ENCODE results near the gene USP25. TPM values are rescaled to one million over a fixed set of nuclear protein-coding genes. Genes with fewer than 3 reads are reported as not detected.

USP25 gene, protein sequence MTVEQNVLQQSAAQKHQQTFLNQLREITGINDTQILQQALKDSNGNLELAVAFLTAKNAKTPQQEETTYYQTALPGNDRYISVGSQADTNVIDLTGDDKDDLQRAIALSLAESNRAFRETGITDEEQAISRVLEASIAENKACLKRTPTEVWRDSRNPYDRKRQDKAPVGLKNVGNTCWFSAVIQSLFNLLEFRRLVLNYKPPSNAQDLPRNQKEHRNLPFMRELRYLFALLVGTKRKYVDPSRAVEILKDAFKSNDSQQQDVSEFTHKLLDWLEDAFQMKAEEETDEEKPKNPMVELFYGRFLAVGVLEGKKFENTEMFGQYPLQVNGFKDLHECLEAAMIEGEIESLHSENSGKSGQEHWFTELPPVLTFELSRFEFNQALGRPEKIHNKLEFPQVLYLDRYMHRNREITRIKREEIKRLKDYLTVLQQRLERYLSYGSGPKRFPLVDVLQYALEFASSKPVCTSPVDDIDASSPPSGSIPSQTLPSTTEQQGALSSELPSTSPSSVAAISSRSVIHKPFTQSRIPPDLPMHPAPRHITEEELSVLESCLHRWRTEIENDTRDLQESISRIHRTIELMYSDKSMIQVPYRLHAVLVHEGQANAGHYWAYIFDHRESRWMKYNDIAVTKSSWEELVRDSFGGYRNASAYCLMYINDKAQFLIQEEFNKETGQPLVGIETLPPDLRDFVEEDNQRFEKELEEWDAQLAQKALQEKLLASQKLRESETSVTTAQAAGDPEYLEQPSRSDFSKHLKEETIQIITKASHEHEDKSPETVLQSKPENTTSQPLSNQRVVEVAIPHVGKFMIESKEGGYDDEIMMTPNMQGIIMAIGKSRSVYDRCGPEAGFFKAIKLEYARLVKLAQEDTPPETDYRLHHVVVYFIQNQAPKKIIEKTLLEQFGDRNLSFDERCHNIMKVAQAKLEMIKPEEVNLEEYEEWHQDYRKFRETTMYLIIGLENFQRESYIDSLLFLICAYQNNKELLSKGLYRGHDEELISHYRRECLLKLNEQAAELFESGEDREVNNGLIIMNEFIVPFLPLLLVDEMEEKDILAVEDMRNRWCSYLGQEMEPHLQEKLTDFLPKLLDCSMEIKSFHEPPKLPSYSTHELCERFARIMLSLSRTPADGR
- total RNA-seq, result 52.2 and 58.2 TPM in 2 replicates

DNA sequence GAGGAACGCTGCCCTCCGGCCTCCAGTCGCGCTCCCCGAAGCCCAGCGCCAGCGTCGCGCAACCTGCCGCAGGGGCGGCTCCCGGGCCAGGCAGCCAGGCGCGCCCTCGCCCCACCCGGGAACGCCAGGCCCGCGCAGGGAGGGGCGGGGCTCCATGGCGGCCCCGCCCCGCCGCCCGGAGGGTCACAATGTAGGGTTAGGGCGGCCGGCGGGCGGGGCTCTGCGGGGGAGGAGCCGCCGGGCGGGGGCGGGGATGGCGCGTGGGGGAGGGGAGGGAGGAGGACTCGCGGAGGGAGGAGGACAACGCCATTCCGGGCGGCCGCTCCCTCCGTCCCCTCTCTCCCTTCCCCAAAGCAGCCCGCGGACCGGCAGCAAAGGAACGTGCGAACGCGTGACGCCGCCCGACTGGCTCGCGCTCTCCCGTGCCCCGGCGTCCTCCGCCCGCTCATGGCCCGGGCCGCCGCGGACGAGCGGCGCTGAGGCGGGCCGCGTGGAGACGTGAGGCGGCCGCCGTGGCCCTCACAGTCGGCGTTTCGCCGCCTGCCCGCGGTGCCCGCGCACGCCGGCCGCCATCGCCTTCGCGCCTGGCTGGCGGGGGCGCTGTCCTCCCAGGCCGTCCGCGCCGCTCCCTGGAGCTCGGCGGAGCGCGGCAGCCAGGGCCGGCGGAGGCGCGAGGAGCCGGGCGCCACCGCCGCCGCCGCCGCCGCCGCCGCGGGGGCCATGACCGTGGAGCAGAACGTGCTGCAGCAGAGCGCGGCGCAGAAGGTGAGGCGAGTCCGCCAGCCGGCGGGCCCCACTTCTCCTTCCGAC is at the start of gene USP25:
Gene USP25, plus strand, starts transcription at position 309 of the 810 bp plus-strand sequence. Its CDS starts 412 bp downstream, at position 721.

